VCaP (cell line): ENCODE data around the gene ROBO1.

ENCODE experiments used
- H3K27ac ChIP-seq: fragments of 450-650 bp; 2 replicates; pipeline ENCODE4 v1.5.1; 2017
- TF ChIP-seq, protein P1 (sequence below): fragments of 450-650 bp; conservative IDR thresholded peaks from 2 replicates; pipeline ENCODE4 v1.5.1; 2017; ENCODE audit warnings: mild to moderate bottlenecking, moderate library complexity

ROBO1 gene

DNA sequence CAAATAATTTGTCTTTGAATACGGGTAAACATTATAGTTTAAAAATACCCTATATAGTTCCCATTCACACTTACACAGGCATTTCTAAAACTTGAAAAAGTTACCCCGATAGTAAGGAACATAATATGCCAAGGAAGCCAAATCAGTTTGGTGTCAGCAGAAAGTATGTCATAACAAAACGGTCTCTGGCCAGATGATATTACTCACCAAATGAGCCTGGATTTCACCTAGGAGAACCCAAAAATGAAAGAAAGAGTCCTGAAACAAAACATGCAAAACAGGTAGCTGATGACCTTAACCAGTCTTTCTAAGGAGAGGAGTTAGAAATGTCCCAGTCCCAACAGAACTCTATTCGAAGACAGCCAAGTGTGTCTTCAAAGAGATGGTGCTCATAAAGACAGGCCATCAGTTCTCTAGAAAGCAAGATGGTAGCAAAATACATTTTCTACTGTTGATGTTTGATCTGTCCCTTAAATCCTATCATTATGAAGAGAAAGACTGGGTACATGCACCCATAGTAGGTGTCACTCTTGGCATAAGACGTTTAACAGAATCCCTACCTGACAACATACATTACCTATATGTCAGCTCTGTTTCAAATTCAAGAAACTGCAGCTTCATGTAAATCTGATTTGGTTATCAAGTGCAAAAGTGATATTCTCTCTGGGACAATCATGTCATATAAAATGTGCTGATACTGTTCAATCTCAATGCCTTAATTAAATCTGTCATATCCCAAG, 942.5 kb downstream of the ROBO1 start:
- no peak overlapping the region for H3K27ac ChIP-seq
- TF ChIP-seq, protein P1, sequence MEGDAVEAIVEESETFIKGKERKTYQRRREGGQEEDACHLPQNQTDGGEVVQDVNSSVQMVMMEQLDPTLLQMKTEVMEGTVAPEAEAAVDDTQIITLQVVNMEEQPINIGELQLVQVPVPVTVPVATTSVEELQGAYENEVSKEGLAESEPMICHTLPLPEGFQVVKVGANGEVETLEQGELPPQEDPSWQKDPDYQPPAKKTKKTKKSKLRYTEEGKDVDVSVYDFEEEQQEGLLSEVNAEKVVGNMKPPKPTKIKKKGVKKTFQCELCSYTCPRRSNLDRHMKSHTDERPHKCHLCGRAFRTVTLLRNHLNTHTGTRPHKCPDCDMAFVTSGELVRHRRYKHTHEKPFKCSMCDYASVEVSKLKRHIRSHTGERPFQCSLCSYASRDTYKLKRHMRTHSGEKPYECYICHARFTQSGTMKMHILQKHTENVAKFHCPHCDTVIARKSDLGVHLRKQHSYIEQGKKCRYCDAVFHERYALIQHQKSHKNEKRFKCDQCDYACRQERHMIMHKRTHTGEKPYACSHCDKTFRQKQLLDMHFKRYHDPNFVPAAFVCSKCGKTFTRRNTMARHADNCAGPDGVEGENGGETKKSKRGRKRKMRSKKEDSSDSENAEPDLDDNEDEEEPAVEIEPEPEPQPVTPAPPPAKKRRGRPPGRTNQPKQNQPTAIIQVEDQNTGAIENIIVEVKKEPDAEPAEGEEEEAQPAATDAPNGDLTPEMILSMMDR, result no peak

- no peak overlapping the region for H3K27ac ChIP-seq
- TF ChIP-seq, protein P1, result no peak
Observed at GRCh38 chr3:78823859-78824258, 943.9 kb downstream of the ROBO1 start.

DNA sequence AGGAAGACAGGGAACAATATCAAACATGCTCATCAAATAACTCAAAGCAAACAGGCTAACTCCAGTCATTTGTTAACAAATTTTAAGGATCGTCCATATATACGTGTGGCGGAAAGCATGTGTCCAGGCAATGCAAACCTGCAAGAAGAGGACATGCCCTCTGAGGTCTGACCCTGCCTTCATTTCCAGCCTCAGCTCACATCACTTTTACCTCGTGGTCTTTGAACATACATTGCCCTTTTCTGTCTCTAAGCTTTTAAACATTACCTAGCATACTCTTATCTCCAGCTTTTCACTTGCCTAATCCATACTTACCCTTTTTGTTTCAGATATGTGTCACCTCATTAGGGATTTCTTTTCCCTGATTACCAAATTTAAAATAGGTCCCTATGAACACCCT, 944.4 kb downstream of the ROBO1 start:
- TF ChIP-seq, protein P1, result no peak
- no peak overlapping the region for H3K27ac ChIP-seq

DNA sequence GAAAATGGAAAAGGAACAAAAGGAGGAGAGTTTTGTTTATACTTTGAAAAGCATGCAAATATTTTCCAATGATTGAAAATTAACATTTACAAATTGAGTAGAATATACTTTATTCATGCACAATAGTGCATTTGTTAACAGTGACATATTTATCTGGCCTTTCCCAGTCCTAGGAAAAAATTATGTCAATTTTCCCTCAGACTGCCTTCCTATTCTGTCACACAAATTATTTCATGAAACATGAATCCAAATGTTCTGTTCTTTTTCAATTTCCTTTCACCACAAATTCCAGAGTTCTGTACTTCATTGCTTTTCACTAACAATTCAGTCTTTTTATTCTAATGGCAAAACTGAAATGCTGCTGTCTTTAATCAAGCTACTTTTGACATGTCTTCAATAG, 945.1 kb downstream of the ROBO1 start:
- TF ChIP-seq, protein P1, result no peak
- no peak overlapping the region for H3K27ac ChIP-seq

DNA sequence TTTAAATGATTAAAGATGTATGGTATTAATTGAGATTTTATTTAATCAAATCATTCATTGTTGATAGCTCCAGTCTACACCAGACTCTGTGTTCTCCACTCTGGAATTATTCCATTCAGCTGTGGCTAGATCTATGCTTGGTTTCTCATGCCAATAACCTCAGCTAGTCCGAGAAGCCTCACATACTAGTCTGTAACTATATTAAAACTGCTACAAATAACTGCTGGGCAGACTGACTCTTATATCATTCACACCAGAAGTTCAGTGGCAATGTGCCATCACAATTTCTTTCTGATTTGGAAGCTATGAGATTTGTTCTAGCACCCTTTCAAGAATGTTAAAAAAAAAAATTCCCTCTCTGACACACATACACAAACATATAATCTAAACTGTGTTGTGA, 947.3 kb downstream of the ROBO1 start:
- TF ChIP-seq, protein P1, result no peak
- H3K27ac ChIP-seq, result no peak overlapping the region

- TF ChIP-seq, protein P1, result no peak
- H3K27ac ChIP-seq, result no peak overlapping the region
Observed at GRCh38 chr3:78818161-78818985, 949.4 kb downstream of the ROBO1 start.

GRCh38 chr3:78814893-78815562, 952.8 kb downstream of the ROBO1 start:
- no peak overlapping the region; the same call in 1 of the 2 replicates for H3K27ac ChIP-seq
- TF ChIP-seq, protein P1, result no peak
